ENCODE measurements around the gene RNU1-2.
"Not testable (repeated sequence)": the region's sequence is repeated elsewhere in the genome, so short reads cannot be mapped to it uniquely, and the experiment has no call there.

- TF ChIP-seq YY1 (IDR thresholded peaks at IDR 0.05; ENCODE audit: insufficient read depth, insufficient read length); ZNF274 (IDR thresholded peaks at IDR 0.05; ENCODE audit: low read depth, low read length); SUZ12 (IDR thresholded peaks at IDR 0.05; ENCODE audit: extremely low read depth, insufficient read depth, insufficient read length): not testable (repeated sequence)
Measured at GRCh38 chr1:16898298-16898697, 2.5 kb downstream of the RNU1-2 start.

Data from NT2/D1 (cell line).